CD4-positive, alpha-beta T cell treated with Interleukin-6 at 100 ng/mL for 8 hours (primary cell): ENCODE results near the gene FOXF1.

Experiments used
- DNase-seq: peaks from one replicate; pipeline ENCODE4 v3.0.0-alpha.2; 2020; ENCODE audit warnings: mixed read lengths, low spot score

The FOXF1 gene

DNA sequence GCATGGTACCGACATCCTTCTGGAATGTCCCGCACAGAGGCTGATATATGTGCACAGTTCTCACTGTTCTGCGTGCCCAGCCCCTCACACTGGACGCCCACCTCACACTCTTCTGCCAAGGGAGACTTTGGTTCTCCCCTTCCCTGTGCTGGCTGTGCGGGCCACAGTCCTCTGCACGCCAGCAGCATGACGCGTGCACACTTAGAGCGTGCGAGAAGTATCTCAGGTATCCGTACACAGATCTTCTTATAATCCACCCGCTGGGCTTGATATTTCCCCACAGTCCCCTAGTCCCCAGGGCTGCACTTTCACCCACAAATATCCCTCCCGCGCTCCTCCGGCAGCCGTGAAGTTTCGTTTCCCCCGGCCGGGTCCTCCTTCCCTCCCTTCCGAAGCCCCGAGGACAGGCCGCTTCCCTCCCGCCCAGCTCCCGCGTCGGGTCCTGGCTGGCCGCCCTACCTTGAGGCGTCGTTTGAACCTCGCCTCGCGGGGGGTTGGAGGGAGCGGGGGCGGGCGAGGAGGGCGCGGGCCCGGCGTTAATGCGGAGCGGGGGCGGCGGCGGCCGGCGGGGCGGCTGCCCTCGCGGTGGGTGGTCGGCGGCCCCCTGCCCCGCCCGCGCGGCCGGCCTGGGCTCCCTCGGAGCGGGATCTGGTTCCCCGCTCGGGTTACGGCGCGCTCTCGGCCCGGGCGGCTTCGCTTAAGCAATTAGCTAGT lies 5.0 kb upstream of the FOXF1 start:
- no peak for DNase-seq

GRCh38 chr16:86505899-86506864 lies 4.1 kb upstream of the FOXF1 start:
- no peak for DNase-seq

- DNase-seq: no peak
These were observed 2.9 kb upstream of the FOXF1 start for GRCh38 chr16:86507173-86508027.

DNA sequence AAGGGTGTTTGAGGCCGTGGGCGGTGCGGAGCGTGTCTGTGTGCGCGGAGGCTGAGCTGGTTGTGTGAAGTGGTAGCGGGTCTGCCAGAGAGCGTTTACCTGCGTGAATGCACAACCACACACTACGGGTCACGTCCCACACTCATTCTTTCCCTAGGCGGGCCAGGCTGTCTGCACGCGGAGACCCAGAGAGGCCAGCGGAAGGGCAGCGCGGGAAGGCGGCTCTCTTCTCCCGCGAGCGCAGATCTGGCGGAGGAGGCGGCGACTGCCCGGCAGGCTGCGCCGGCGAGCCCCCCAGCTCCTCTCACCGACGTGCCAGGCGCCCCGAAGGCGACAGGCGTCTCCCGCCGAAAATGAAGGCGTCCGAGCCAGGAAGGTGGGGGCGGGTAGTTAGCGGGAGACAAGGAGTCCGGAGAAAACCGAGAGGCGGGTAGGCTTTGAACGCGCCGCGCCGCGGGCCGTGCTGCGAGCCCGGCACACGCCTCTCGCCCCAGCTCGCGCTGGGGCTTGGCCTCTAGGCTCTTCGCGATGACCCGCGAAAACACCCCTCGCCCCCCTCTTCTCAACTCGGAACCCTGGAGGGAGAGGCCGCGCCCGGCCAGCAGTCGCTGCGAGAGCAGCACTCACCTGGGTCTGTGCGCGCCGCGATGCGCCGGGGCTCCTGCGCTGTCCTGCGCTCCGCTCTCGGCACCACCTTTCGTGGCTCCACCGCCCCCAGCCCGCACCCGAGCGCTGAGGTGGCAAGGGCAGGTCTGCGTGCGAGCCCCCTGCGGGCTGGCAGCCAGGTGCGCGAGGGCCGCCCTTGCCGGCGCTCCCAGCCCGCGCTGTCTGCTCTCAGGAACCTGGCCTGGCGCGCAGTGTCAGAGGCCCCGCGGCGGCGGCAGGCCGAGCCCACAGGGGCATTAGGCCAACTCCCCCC lies 2.0 kb upstream of the FOXF1 start:
- no peak for DNase-seq

GRCh38 chr16:86508947-86509758 lies 1.2 kb upstream of the FOXF1 start:
- DNase-seq: no peak

DNA sequence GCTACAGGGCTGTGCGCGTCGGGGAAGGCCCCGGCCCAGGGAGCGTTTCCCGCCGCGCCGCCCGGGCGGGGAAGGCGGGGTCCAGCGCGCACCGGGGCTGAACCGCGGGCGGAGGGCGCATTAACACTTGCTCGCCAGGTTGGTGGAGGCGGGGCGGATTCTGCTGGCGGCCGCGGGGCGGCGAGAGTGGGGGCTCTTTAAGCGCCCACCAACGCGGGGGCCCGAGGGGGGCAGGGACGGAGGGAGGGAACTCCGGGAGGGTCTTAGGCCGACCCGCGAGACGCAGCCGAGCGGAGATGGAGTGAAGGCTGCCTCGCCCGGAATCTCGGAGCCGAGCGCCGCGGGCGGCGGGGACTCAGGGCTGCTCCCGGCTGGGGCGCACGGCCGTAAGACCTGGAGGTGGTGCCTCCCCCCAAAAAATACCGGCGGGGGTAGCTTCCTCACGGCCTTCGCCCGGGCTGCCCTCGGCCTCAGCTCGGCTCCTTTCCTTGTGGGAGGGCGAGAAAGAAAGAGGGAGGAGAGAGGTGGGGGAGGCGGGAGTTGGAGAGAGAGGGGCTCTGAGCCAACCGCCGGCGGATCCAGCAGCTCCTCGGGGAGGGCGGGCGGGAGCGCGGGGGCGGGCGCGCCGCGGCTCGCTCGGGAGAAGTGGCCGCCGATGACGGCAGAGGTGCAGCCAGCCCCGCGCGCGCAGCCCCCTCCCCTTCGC lies 415 bp upstream of the FOXF1 start:
- DNase-seq: no peak

- no peak for DNase-seq
These were observed 1.2 kb downstream of the FOXF1 start for GRCh38 chr16:86511317-86512161.

GRCh38 chr16:86512301-86512859 lies 2.1 kb downstream of the FOXF1 start:
- DNase-seq: no peak

DNA sequence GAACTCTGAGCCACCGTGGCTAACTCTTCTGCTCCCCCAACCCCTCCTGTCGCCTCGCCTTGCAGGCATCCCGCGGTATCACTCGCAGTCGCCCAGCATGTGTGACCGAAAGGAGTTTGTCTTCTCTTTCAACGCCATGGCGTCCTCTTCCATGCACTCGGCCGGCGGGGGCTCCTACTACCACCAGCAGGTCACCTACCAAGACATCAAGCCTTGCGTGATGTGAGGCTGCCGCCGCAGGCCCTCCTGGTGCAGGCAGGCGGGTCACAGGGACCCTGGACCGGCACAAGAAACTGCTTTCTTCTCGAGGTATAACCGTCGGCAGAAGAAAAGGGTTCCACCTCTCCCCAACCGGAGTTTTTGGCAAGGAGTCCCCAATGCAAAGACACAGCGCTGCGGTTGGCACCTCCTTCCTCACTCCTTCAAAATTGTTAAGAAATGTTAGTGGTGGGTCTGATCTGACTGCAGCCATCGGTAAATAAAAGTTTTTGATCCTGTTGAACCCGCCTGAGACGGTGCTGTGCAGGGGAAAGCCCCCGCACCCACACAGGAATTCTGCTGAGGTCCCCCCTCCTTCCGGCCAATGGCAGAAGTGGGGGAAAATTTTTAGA lies 2.6 kb downstream of the FOXF1 start:
- no peak for DNase-seq

DNA sequence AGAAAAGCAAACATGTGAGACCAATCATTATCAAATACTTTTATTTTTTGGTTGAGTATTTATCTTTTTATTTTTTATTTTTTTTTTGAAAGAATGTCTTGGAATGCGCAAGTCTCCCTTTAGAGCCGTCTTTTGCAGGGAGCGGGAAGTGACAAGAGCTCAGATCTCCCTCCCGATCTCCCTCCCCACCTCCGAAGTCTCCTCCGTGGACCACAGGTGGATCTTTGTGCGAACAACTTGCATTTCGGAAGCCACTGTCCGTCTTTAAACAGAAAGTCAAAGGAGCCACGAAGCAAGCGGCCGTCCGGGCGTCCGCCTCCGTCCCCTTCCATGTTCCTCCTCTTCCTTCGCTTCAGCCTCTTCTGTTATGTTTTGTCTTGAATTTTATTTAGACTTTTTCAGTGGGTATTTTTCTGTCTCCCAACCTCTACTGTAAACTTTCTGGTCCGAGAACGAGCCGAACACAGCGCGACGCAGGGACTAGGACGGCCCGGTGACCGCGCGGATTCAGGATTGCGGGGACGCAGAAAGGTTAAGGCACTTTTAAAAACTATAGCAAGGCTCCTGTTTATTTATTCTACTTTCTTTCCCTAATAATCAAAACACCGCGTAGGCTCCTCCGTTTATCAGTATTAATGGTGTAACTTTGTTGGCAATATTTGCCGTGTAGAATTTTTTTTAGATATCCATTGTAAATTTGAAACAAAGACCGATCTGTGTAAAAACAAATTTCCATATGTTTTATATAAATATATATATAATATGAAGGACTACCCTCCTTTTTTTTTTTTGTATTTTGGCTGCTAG lies 3.3 kb downstream of the FOXF1 start:
- DNase-seq: no peak

GRCh38 chr16:86514481-86515376 lies 4.4 kb downstream of the FOXF1 start:
- DNase-seq: no peak

DNA sequence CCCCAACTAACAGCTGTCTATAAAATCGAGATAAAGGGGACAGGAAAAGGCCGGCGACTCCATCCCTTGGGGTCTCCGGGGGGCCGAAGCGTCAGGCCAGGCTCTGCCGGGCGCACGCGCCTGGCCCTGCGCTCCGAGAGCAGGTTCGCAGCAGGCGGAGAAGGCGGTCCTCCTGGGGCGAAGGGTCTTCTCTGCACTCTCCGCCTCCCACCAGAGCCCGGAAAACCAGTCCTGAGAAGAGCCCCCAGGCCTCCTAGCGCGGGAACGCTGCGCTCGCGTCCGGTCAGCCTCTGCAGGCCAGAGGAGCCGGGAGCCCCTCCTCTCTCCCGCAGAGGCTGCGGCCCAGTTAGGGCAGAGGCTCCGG lies 5.1 kb downstream of the FOXF1 start:
- DNase-seq: no peak

- no peak for DNase-seq
These were observed 5.7 kb downstream of the FOXF1 start for GRCh38 chr16:86515777-86516622.

- DNase-seq: no peak
These were observed 6.3 kb downstream of the FOXF1 start for GRCh38 chr16:86516623-86517003.

DNA sequence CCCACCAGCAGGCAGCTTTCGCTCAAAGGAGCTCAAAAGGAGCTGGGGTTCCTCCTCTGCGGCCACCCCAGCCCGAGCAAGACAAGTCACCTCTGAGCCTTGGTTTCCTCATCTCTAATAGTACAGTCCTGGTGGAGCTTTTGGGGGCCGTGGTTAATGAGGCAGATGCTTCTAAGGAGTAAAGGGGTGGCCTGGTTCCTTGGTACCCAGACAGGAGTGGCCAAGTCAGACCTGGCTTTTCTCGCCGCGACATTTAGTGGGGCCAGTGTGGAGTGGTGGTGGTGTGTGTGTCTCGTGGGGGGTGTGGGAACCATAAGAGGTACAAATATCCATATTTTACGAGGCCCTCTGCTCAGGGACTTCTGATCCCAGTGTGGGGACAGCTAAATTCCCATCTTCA lies 6.7 kb downstream of the FOXF1 start:
- no peak for DNase-seq
